A549 (cell line): Measurements from ENCODE around the gene LEKR1. TPM values are rescaled to one million over a fixed set of nuclear protein-coding genes. Genes with fewer than 3 reads are reported as not detected.

Experiments used
- ATAC-seq, 2 experiments: fragments of 200-7000 bp in 1 of 2; fragments of >200 bp in 1 of 2; cut with Nextera tagmentation in 1 of 2; cut with Tn5 transposase in 1 of 2; 3 replicates each; pipeline versions ENCODE4 v1.8.0 to v1.9.1; 2018 to 2020; ENCODE audit warnings: mild to moderate bottlenecking in 1 of 2, moderate library complexity in 1 of 2
- CTCF ChIA-PET: fragments of 300-600 bp; sonication (Branson Sonifier 250); formaldehyde crosslinking; extraction: SDS; loops from one replicate; lab custom pipeline; 2021; ENCODE audit warnings: antibody characterized with exemption, inconsistent platforms; lab: Yijun Ruan, JAX
- POLR2A ChIA-PET: fragments of 350-600 bp; formaldehyde crosslinking; extraction: SDS; loops from one replicate; lab custom pipeline; 2021; ENCODE audit warnings: antibody characterized with exemption, inconsistent platforms; lab: Yijun Ruan, JAX
- DNase-seq, 2 experiments: peaks; one replicate each; pipeline versions ENCODE4 v3.0.0 to v3.0.0-alpha.2; 2011 to 2016; ENCODE audit warnings: low read depth in 1 of 2, low spot score in 1 of 2
- FAIRE-seq: peaks from 2 replicates; lab custom pipeline; 2011; peaks lifted over from hg19 to GRCh38; lab: Jason Lieb, UNC
- H3K27ac ChIP-seq, 2 experiments: fragments of >200 bp; sonication (Bioruptor Twin); formaldehyde crosslinking; 3 replicates each; pipeline ENCODE4 v1.5.1; 2016 to 2017
- H3K4me1 ChIP-seq: fragments of >200 bp; sonication (Bioruptor Twin); formaldehyde crosslinking; 3 replicates; pipeline ENCODE4 v1.6.1; 2016
- H3K4me2 ChIP-seq: fragments of >200 bp; sonication (Bioruptor Twin); formaldehyde crosslinking; 3 replicates; pipeline ENCODE4 v1.6.1; 2016
- H3K4me3 ChIP-seq: fragments of >200 bp; sonication (Bioruptor Twin); formaldehyde crosslinking; 3 replicates; pipeline ENCODE4 v1.5.1; 2016
- H3K9me3 ChIP-seq: fragments of >200 bp; sonication (Bioruptor Twin); formaldehyde crosslinking; 3 replicates; pipeline ENCODE4 v1.6.1; 2016
- ESRRA ChIP-seq: fragments of 150-350 bp; IDR thresholded peaks from 2 replicates; pipeline ENCODE4 v1.6.1; 2014; ENCODE audit warnings: mild to moderate bottlenecking, low read length, borderline replicate concordance
- HDAC2 ChIP-seq: fragments of 200-600 bp; sonication (generic); IDR thresholded peaks from 2 replicates; pipeline ENCODE4 v1.6.1; 2016
- JUN ChIP-seq, 2 experiments: fragments of >200 bp; sonication (Bioruptor Twin); formaldehyde crosslinking; IDR thresholded peaks; 2 replicates in 1 of 2; 3 replicates in 1 of 2; pipeline ENCODE4 v1.6.1; 2016 to 2017
- KDM1A ChIP-seq: fragments of 200-600 bp; sonication (generic); IDR thresholded peaks from 2 replicates; pipeline ENCODE4 v1.6.1; 2016; ENCODE audit warnings: low read depth, mild to moderate bottlenecking
- MAFK ChIP-seq: fragments of 450-650 bp; IDR thresholded peaks from 2 replicates; pipeline ENCODE4 v1.6.1; 2014; ENCODE audit not compliant: partially characterized antibody
- MAZ ChIP-seq: fragments of 150-350 bp; IDR thresholded peaks from 2 replicates; pipeline ENCODE4 v1.6.1; 2014; ENCODE audit warnings: antibody characterized with exemption, low read depth, low read length, borderline replicate concordance
- NFE2L2 ChIP-seq: fragments of 150-350 bp; conservative IDR thresholded peaks from 2 replicates; pipeline ENCODE4 v1.6.1; 2014; ENCODE audit warnings: low read length
- POLR2A ChIP-seq: IDR thresholded peaks from 2 replicates; pipeline ENCODE4 v1.6.1; 2012; ENCODE audit warnings: mild to moderate bottlenecking, low read length
- RARB ChIP-seq: fragments of 250-450 bp; sonication (Bioruptor Pico); IDR thresholded peaks from 2 replicates; pipeline ENCODE4 v1.8.0; 2021; ENCODE audit warnings: mild to moderate bottlenecking, moderate library complexity
- RCOR1 ChIP-seq: fragments of 150-350 bp; IDR thresholded peaks from 2 replicates; pipeline ENCODE4 v1.6.1; 2014; ENCODE audit warnings: antibody characterized with exemption, low read length, low read depth
- RFX5 ChIP-seq: fragments of 450-650 bp; IDR thresholded peaks from 2 replicates; pipeline ENCODE4 v1.7.1; 2014; ENCODE audit warnings: antibody characterized with exemption, mild to moderate bottlenecking, moderate library complexity
- RNF2 ChIP-seq: fragments of 200-600 bp; sonication (generic); IDR thresholded peaks from 2 replicates; pipeline ENCODE4 v1.6.1; 2016; ENCODE audit warnings: low read depth, mild to moderate bottlenecking, antibody characterized with exemption, moderate library complexity, borderline replicate concordance
- ZC3H11A ChIP-seq: fragments of 450-650 bp; IDR thresholded peaks from 2 replicates; pipeline ENCODE4 v1.6.1; 2014; ENCODE audit warnings: antibody characterized with exemption, mild to moderate bottlenecking
- WGBS: methylation state at CpG from one replicate; pipeline ENCODE4 v1.1.6; 2017; ENCODE audit errors: missing lambda C conversion rate; 5-methylcytosine and 5-hydroxymethylcytosine counted together
- polyA plus RNA-seq, 4 experiments: library from polyadenylated mRNA; depleted of rRNA in 3 of 4; stranded (reverse); fragments of >200 nt; fragmentation: RNase III in 1 of 4; extraction: RNeasy Plus Mini Kit Qiagen cat#74134 plus additional on column Dnase treatment in 1 of 4; gene quantifications; 2 replicates in 3 of 4; 3 replicates in 1 of 4; pipeline ENCODE4 v1.2.3, GENCODE V29; 2011 to 2017
- TF ChIP-seq, protein P1 (sequence below): fragments of 250-450 bp; sonication (Bioruptor Pico); IDR thresholded peaks from 2 replicates; pipeline ENCODE4 v1.5.0; 2021; ENCODE audit warnings: mild to moderate bottlenecking, moderate library complexity, borderline replicate concordance
- TF ChIP-seq, protein P2 (sequence below): fragments of 150-350 bp; IDR thresholded peaks from 2 replicates; pipeline ENCODE4 v1.6.1; 2014; ENCODE audit warnings: low read depth, mild to moderate bottlenecking, low read length
- TF ChIP-seq, protein P3 (sequence below): fragments of 200-600 bp; sonication (generic); IDR thresholded peaks from 2 replicates; pipeline ENCODE4 v1.6.1; 2016; ENCODE audit warnings: antibody characterized with exemption, mild to moderate bottlenecking, moderate library complexity

Gene LEKR1
- polyA plus RNA-seq, 2 of the 4 experiments (the other 2 are of a cell fraction) = 1.3 to 1.4 TPM

DNA sequence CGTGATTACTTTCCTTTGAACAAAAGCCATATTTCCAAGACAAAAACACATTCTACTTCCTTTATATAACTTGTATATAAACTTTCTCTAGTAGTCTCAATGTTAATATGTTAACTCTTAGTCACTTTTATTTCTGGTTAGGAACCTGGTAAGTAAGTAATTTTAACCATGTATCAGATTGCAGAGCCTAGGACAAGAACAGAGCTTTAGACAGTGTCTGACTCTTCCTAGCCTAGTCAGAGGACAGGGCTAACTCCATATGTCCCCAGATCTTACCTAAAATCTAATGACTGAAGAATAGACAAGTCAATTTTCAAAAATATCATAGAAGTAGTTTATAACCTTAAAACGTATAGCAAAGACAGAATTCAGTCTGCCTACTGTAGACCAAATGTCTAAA lies 8.3 kb downstream of the LEKR1 start:
- FAIRE-seq = no peak
- ChIA-PET POLR2A (no interaction called here), CTCF (no interaction called here)
- WGBS = 83% methylated on average over 2 of the region's 2 CpGs
- no peak for ATAC-seq
- Histone ChIP-seq H3K4me1 (0 out of 3 replicates have a peak, but pooled peaks cover 5% of the 10 kb centered on the region), H3K27ac (no peak overlapping the region), H3K4me3 (no peak overlapping the region), H3K4me2 (no peak overlapping the region), H3K9me3 (no peaks in the 10 kb centered on the region)
- TF ChIP-seq JUN (IDR thresholded peaks at IDR 0.05) (no peak), MAZ (no peak)
- DNase-seq = no peak

DNA sequence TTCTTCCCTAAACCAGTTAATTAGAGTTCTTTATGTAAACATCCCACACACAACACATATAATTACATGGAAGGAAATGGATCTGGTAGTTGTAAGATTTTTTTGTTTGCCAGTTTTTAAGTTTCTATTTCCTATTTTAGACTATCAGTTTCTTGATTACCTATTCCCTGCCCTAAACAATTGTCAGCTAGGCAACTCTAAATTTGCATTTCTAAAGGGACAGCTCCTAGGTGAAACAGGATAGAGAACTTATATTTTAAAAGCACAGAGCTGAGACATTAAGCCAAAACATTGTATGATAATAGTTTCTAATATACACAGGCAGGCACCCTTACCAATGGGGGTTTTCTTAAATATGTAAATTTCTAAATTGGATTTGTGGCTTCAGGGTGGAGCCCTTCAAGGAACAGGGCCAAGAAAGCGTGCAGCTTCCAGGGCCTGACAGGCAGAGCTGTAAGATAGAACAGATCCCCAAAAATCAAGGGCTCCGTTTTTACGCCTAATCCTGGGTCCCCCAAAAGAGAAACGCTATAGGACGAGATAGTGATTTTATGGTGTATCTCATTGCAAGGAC lies 8.9 kb downstream of the LEKR1 start:
- Histone ChIP-seq H3K27ac (no peak overlapping the region), H3K4me2 (no peak overlapping the region), H3K4me3 (no peak overlapping the region), H3K9me3 (no peaks in the 10 kb centered on the region), H3K4me1 (0 out of 3 replicates have a peak, but pooled peaks cover 5% of the 10 kb centered on the region)
- no peak for DNase-seq
- 87% methylated on average over 5 of the region's 5 CpGs for WGBS
- FAIRE-seq = no peak
- ChIA-PET CTCF (no interaction called here), POLR2A (interaction anchor here (0.6 kb wide), 1 partner anchor 795 kb away, joined by 4 read pairs; no protein-coding TSS in a partner anchor)
- ATAC-seq = no peak
- TF ChIP-seq RFX5 = no peak
- no peak for TF ChIP-seq RCOR1
- TF ChIP-seq RARB (CRISPR knock-in tag) = no peak
- no peak for TF ChIP-seq ESRRA
- TF ChIP-seq, protein P1, sequence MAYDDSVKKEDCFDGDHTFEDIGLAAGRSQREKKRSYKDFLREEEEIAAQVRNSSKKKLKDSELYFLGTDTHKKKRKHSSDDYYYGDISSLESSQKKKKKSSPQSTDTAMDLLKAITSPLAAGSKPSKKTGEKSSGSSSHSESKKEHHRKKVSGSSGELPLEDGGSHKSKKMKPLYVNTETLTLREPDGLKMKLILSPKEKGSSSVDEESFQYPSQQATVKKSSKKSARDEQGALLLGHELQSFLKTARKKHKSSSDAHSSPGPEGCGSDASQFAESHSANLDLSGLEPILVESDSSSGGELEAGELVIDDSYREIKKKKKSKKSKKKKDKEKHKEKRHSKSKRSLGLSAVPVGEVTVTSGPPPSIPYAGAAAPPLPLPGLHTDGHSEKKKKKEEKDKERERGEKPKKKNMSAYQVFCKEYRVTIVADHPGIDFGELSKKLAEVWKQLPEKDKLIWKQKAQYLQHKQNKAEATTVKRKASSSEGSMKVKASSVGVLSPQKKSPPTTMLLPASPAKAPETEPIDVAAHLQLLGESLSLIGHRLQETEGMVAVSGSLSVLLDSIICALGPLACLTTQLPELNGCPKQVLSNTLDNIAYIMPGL (CRISPR knock-in tag) = no peak
- no peak for TF ChIP-seq RNF2
- TF ChIP-seq POLR2A = no peak

DNA sequence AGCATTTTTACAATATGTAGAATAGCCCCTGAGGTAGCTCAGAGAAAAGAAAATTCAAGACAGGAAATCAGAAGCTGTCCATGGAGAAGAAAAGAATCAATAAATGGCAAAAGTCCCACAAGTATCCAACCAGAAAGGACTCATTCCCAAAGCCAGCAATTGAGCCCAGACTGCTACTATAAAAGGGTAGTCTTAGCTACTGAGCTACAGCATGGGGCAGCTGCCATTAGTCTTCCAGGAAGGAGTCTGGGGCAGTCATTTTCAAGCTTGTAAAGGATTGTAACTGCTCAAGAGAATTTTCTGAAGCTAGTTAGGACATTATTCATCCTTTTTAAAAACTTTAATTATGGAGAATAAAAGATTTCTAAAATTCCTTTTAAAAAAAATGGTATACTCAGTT lies 10.5 kb downstream of the LEKR1 start:
- ChIA-PET POLR2A (interaction anchor here (1.2 kb wide), 1 partner anchor 11 kb away, joined by 3 read pairs; the partner anchor contains the start of gene LEKR1), CTCF (interaction anchor here (0.7 kb wide), 1 partner anchor 21 kb away, joined by 3 read pairs; no protein-coding TSS in a partner anchor)
- DNase-seq (no peak), ATAC-seq (no peak), FAIRE-seq (no peak)
- Histone ChIP-seq H3K9me3 (no peaks in the 10 kb centered on the region), H3K4me3 (no peak overlapping the region), H3K4me2 (no peak overlapping the region), H3K4me1 (0 out of 3 replicates have a peak, but pooled peaks cover 5% of the 10 kb centered on the region), H3K27ac (no peak overlapping the region)
- TF ChIP-seq ZC3H11A = no peak

DNA sequence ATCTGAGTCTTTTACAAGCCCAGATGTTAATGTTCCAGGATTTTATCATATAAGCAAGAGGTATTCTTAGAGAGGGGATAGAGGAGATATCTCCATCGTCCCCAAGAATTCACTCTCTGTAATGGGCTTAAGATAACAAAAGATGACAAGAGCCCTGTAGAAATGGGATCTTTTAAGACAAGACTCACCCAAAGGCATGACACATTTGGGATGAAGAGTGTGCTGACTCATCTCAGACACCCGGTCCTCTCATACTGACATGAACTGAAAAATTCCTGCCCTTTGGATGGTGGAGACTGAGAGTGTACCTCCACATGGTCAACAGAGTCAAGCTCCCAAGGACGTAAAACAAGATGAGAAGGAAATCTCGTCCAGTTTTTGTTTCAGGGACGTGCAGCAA lies 11.0 kb downstream of the LEKR1 start:
- ChIA-PET CTCF (no interaction called here), POLR2A (interaction anchor here (1.2 kb wide), 1 partner anchor 11 kb away, joined by 3 read pairs; the partner anchor contains the start of gene LEKR1)
- FAIRE-seq (no peak), DNase-seq (no peak), ATAC-seq (peak in 1 of 2 experiments; percentile 60; a peak in 3 of 6 replicates)
- TF ChIP-seq, protein P2, sequence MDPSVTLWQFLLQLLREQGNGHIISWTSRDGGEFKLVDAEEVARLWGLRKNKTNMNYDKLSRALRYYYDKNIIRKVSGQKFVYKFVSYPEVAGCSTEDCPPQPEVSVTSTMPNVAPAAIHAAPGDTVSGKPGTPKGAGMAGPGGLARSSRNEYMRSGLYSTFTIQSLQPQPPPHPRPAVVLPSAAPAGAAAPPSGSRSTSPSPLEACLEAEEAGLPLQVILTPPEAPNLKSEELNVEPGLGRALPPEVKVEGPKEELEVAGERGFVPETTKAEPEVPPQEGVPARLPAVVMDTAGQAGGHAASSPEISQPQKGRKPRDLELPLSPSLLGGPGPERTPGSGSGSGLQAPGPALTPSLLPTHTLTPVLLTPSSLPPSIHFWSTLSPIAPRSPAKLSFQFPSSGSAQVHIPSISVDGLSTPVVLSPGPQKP = no peak
- TF ChIP-seq NFE2L2 (no peak), HDAC2 (no peak), KDM1A (no peak), MAFK (no peak)
- TF ChIP-seq, protein P3, sequence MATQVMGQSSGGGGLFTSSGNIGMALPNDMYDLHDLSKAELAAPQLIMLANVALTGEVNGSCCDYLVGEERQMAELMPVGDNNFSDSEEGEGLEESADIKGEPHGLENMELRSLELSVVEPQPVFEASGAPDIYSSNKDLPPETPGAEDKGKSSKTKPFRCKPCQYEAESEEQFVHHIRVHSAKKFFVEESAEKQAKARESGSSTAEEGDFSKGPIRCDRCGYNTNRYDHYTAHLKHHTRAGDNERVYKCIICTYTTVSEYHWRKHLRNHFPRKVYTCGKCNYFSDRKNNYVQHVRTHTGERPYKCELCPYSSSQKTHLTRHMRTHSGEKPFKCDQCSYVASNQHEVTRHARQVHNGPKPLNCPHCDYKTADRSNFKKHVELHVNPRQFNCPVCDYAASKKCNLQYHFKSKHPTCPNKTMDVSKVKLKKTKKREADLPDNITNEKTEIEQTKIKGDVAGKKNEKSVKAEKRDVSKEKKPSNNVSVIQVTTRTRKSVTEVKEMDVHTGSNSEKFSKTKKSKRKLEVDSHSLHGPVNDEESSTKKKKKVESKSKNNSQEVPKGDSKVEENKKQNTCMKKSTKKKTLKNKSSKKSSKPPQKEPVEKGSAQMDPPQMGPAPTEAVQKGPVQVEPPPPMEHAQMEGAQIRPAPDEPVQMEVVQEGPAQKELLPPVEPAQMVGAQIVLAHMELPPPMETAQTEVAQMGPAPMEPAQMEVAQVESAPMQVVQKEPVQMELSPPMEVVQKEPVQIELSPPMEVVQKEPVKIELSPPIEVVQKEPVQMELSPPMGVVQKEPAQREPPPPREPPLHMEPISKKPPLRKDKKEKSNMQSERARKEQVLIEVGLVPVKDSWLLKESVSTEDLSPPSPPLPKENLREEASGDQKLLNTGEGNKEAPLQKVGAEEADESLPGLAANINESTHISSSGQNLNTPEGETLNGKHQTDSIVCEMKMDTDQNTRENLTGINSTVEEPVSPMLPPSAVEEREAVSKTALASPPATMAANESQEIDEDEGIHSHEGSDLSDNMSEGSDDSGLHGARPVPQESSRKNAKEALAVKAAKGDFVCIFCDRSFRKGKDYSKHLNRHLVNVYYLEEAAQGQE = no peak
- Histone ChIP-seq H3K4me3 (no peak overlapping the region), H3K4me2 (no peak overlapping the region), H3K27ac (no peak overlapping the region), H3K4me1 (0 out of 3 replicates have a peak, but pooled peaks cover 5% of the 10 kb centered on the region), H3K9me3 (no peaks in the 10 kb centered on the region)
- 43% methylated on average over 5 of the region's 5 CpGs for WGBS
